Measurements from ENCODE around the gene MICALL2. TPM values are rescaled to one million over a fixed set of nuclear protein-coding genes. Genes with fewer than 3 reads are reported as not detected.

Gene MICALL2
- polyA plus RNA-seq, 1 donor from 2014 or later: 12.8 TPM

GRCh38 chr7:1505731-1506550, 46.7 kb upstream of the MICALL2 start:
- H3K4me2 ChIP-seq (ENCODE audit: low read length): no peak overlapping the region
- H4K20me1 ChIP-seq (ENCODE audit: insufficient read depth): no peaks in the 10 kb centered on the region
- H3F3A ChIP-seq (ENCODE audit: insufficient read depth, low read length, poor library complexity, severe bottlenecking): no peaks in the 10 kb centered on the region
- no peaks in the 10 kb centered on the region for H3K27me3 ChIP-seq (ENCODE audit: insufficient read depth, low read depth, low read length)
- no peak overlapping the region for H2AFZ ChIP-seq (ENCODE audit: low read depth, low read length)
- H3K4me3 ChIP-seq (ENCODE audit: low read length): no peak overlapping the region
- no peak for TF ChIP-seq EZH2 (IDR thresholded peaks at IDR 0.05; ENCODE audit: borderline replicate concordance, insufficient read depth, low read length, poor library complexity, severe bottlenecking)
- no peak for TF ChIP-seq MXI1 (conservative IDR thresholded peaks at IDR 0.05; ENCODE audit: poor library complexity, severe bottlenecking)
- TF ChIP-seq CTCF (IDR thresholded peaks at IDR 0.05; ENCODE audit: poor library complexity, severe bottlenecking): no peak
- no peak for TF ChIP-seq REST (IDR thresholded peaks at IDR 0.05; ENCODE audit: borderline replicate concordance)
- no peak for TF ChIP-seq RAD21 (conservative IDR thresholded peaks at IDR 0.05)
- TF ChIP-seq TAF1 (IDR thresholded peaks at IDR 0.05; ENCODE audit: low read depth): no peak
- no peak for TF ChIP-seq EP300 (conservative IDR thresholded peaks at IDR 0.05; ENCODE audit: poor library complexity, severe bottlenecking)
- TF ChIP-seq POLR2AphosphoS5 (IDR thresholded peaks at IDR 0.05): no peak
- TF ChIP-seq SMC3 (conservative IDR thresholded peaks at IDR 0.05; ENCODE audit: poor library complexity): no peak
- no peaks in the 10 kb centered on the region for H3K36me3 ChIP-seq (ENCODE audit: insufficient read depth, low read length)
- no peak overlapping the region for H3K27ac ChIP-seq (ENCODE audit: low read length)
- H3K9ac ChIP-seq (ENCODE audit: low read length): no peak overlapping the region
- no peaks in the 10 kb centered on the region for H3K9me2 ChIP-seq (ENCODE audit: insufficient read depth, low read length)
- H3K9me3 ChIP-seq (ENCODE audit: low read length): no peaks in the 10 kb centered on the region
- peaks cover 13% of the 10 kb centered on the region for H3K79me2 ChIP-seq (replicated peaks; ENCODE audit: insufficient read depth, low read length)

GRCh38 chr7:1503816-1504775, 44.8 kb upstream of the MICALL2 start, which contains the start of gene INTS1:
Gene INTS1, minus strand, starts transcription at chr7:1504389. Its CDS starts 429 bp downstream, at chr7:1503960.
- Histone ChIP-seq H4K20me1 (ENCODE audit: insufficient read depth) (no peaks in the 10 kb centered on the region), H3K4me3 (ENCODE audit: low read length) (peak within 1 kb of the TSS; percentile 92), H3K9me2 (ENCODE audit: insufficient read depth, low read length) (no peaks in the 10 kb centered on the region), H3K4me2 (ENCODE audit: low read length) (peak within 1 kb of the TSS; percentile 68), H3K79me2 (replicated peaks; ENCODE audit: insufficient read depth, low read length) (peaks cover 13% of the 10 kb centered on the region), H3K36me3 (ENCODE audit: insufficient read depth, low read length) (no peaks in the 10 kb centered on the region), H3K9ac (ENCODE audit: low read length) (peak within 1 kb of the TSS; percentile 71), H2AFZ (ENCODE audit: low read depth, low read length) (no peak within 1 kb of the TSS), H3K27ac (ENCODE audit: low read length) (no peak within 1 kb of the TSS), H3F3A (ENCODE audit: insufficient read depth, low read length, poor library complexity, severe bottlenecking) (no peaks in the 10 kb centered on the region), H3K9me3 (ENCODE audit: low read length) (no peaks in the 10 kb centered on the region), H3K27me3 (ENCODE audit: insufficient read depth, low read depth, low read length) (no peaks in the 10 kb centered on the region)
- TF ChIP-seq TAF1 (IDR thresholded peaks at IDR 0.05; ENCODE audit: low read depth) (peak; percentile 58), MXI1 (conservative IDR thresholded peaks at IDR 0.05; ENCODE audit: poor library complexity, severe bottlenecking) (peak; percentile 92), RAD21 (conservative IDR thresholded peaks at IDR 0.05) (peak; percentile 67), EZH2 (IDR thresholded peaks at IDR 0.05; ENCODE audit: borderline replicate concordance, insufficient read depth, low read length, poor library complexity, severe bottlenecking) (no peak), SMC3 (conservative IDR thresholded peaks at IDR 0.05; ENCODE audit: poor library complexity) (peak; percentile 73), EP300 (conservative IDR thresholded peaks at IDR 0.05; ENCODE audit: poor library complexity, severe bottlenecking) (peak; percentile 48), POLR2AphosphoS5 (IDR thresholded peaks at IDR 0.05) (peak; percentile 79), CTCF (IDR thresholded peaks at IDR 0.05; ENCODE audit: poor library complexity, severe bottlenecking) (peak; percentile 99), REST (IDR thresholded peaks at IDR 0.05; ENCODE audit: borderline replicate concordance) (peak; percentile 45)

Measured in neural cell (in vitro differentiated cells).